GM21447 (cell line): ENCODE measurements around the gene MOB1A.
"Not testable (repeated sequence)": the region's sequence is repeated elsewhere in the genome, so short reads cannot be mapped to it uniquely, and the experiment has no call there.

Experiments
- ATAC-seq: cut with Tn5 transposase; IDR thresholded peaks from one replicate; pipeline ENCODE4 v1.9.1; 2021; ENCODE audit not compliant: unreplicated experiment

MOB1A gene

GRCh38 chr2:74178211-74179062, at the start of gene MOB1A:
TSS of gene MOB1A (minus strand) at chr2:74178879. CDS start at chr2:74178674, 205 bp downstream.
- ATAC-seq = peak; percentile 70

GRCh38 chr2:74227646-74228045, 49.0 kb upstream of the MOB1A start:
- ATAC-seq = no peak

- ATAC-seq = no peak
Measured at GRCh38 chr2:74226648-74227213, 48.1 kb upstream of the MOB1A start.

GRCh38 chr2:74225698-74226459, 47.2 kb upstream of the MOB1A start:
- ATAC-seq = no peak

- no peak for ATAC-seq
Measured at GRCh38 chr2:74223941-74224770, 45.5 kb upstream of the MOB1A start.

GRCh38 chr2:74222300-74222650, 43.6 kb upstream of the MOB1A start:
- no peak for ATAC-seq

- ATAC-seq = no peak
Measured at GRCh38 chr2:74221604-74222299, 43.1 kb upstream of the MOB1A start.

- ATAC-seq = no peak
Measured at GRCh38 chr2:74221091-74221490, 42.4 kb upstream of the MOB1A start.

GRCh38 chr2:74219846-74220486, 41.3 kb upstream of the MOB1A start:
- no peak for ATAC-seq

- ATAC-seq = no peak
Measured at GRCh38 chr2:74216642-74217041, 38.0 kb upstream of the MOB1A start.

- ATAC-seq = not testable (repeated sequence)
Measured at GRCh38 chr2:74215771-74216170, 37.1 kb upstream of the MOB1A start.

GRCh38 chr2:74212702-74213410, 34.2 kb upstream of the MOB1A start:
- ATAC-seq = no peak

- peak; percentile 75 for ATAC-seq
Measured at GRCh38 chr2:74206180-74206688, 27.6 kb upstream of the MOB1A start.

- ATAC-seq = peak; percentile 56
Measured at GRCh38 chr2:74205596-74205995, 26.9 kb upstream of the MOB1A start.

- no peak for ATAC-seq
Measured at GRCh38 chr2:74205113-74205512, 26.4 kb upstream of the MOB1A start.

- ATAC-seq = no peak
Measured at GRCh38 chr2:74204436-74204835, 25.8 kb upstream of the MOB1A start.

- ATAC-seq = no peak
Measured at GRCh38 chr2:74201596-74201995, 22.9 kb upstream of the MOB1A start.

GRCh38 chr2:74201196-74201595, 22.5 kb upstream of the MOB1A start:
- ATAC-seq = no peak

GRCh38 chr2:74199871-74200305, 21.2 kb upstream of the MOB1A start:
- ATAC-seq = no peak
